GM18499 (cell line): Measurements from ENCODE around the gene L3MBTL2.
"Not testable (repeated sequence)": the region's sequence is repeated elsewhere in the genome, so short reads cannot be mapped to it uniquely, and the experiment has no call there.

Experiments
- ATAC-seq: cut with Tn5 transposase; IDR thresholded peaks from one replicate; pipeline ENCODE4 v1.9.1; 2021; ENCODE audit warnings: moderate number of reproducible peaks; ENCODE audit not compliant: insufficient read depth, unreplicated experiment

Gene L3MBTL2

GRCh38 chr22:41204992-41205900 lies at the start of gene L3MBTL2:
L3MBTL2 (plus strand) TSS chr22:41205312; CDS start chr22:41205363, 51 bp downstream.
- peak; percentile 71 for ATAC-seq

- ATAC-seq = no peak
Observed at GRCh38 chr22:41157083-41157482, 48.0 kb upstream of the L3MBTL2 start.

DNA sequence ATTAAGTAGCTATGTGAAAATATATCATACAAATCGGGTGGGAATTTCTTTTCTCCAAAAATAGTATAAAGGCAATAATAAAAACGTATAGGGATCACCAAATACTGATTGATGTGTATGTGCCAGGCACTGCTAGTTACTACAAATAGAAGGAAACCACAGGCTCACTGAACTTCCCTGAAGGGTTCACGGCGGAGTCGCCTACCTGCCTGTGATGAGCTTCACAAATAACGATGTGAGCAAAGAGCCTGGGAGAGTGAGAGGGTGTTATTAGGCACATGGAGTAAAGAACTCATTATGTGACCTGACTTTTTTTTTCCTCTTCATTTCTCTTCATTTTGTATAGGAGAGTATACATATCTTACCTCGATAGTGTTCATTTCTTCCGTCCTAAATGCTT lies 36.0 kb upstream of the L3MBTL2 start:
- ATAC-seq = no peak

GRCh38 chr22:41171996-41172395 lies 33.1 kb upstream of the L3MBTL2 start:
- ATAC-seq = no peak

- ATAC-seq = no peak
Observed at GRCh38 chr22:41175546-41175945, 29.6 kb upstream of the L3MBTL2 start.

- ATAC-seq = no peak
Observed at GRCh38 chr22:41177040-41177621, 28.0 kb upstream of the L3MBTL2 start.

- ATAC-seq = no peak
Observed at GRCh38 chr22:41177622-41178424, 27.3 kb upstream of the L3MBTL2 start.

DNA sequence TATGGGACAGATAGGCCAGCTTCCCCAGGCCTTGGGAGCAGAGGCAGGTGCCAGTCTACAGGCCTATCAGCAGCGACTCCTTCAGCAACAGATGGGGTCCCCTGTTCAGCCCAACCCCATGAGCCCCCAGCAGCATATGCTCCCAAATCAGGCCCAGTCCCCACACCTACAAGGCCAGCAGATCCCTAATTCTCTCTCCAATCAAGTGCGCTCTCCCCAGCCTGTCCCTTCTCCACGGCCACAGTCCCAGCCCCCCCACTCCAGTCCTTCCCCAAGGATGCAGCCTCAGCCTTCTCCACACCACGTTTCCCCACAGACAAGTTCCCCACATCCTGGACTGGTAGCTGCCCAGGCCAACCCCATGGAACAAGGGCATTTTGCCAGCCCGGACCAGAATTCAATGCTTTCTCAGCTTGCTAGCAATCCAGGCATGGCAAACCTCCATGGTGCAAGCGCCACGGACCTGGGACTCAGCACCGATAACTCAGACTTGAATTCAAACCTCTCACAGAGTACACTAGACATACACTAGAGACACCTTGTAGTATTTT lies 26.6 kb upstream of the L3MBTL2 start:
- no peak for ATAC-seq

- not testable (repeated sequence) for ATAC-seq
Observed at GRCh38 chr22:41180362-41180761, 24.8 kb upstream of the L3MBTL2 start.

DNA sequence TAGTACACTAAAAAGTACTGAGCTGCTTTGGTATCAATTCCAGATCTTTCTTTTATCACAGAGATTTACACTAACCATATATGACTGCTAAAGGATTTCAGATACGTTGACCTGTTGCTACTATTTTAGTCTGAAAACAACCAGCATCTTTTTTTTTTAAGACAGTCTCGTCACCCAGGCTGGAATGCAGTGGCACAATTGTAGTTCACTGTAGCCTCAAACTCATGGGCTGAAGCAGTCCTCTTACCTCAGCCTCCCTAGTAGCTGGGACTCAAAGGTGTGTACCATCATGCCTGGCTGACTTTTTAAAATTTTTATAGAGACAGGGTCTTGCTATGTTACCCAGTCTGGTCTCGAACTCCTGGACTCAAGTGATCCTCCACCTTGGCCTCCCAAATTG lies 24.2 kb upstream of the L3MBTL2 start:
- ATAC-seq = no peak

DNA sequence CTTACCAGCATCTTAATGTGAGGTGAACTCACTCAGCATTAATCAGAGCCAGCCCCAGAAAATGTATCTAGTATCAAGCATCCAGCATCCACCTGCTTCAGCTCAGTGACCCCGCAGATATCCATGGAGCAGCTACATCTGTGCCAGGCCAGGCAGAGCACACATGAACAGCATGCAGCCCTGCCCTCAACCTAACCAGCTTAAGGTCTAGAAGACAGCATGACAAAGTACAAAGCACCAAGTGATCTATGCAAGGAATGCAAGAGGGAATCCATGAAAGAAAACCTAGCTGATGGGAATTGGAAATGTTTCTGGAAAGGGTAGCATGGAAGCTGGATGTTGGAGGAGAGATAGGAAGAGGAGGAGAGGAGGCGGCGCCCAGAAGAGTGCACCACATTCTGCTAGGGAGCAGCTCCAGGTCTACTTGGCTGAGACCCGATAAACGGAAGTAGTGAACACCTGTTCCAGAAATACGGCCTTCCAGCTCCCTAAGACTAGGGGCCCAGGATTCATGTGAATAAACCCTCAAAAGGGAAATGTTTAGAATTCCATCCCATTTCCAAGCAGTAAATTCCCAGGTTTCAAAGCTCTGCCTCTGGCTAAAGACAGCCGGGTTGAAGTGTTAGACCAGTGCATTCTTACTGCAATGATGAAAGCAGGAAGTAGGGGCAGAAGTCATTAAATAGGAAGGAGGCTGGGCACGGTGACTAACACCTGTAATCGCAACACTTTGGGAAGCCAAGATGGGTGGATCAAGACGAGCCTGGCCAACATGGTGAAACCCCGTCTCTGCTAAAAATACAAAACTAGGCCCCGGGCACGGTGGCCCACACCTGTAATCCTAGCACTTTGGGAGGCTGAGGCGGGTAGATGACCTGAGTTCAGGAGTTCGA lies 23.5 kb upstream of the L3MBTL2 start:
- ATAC-seq = no peak

DNA sequence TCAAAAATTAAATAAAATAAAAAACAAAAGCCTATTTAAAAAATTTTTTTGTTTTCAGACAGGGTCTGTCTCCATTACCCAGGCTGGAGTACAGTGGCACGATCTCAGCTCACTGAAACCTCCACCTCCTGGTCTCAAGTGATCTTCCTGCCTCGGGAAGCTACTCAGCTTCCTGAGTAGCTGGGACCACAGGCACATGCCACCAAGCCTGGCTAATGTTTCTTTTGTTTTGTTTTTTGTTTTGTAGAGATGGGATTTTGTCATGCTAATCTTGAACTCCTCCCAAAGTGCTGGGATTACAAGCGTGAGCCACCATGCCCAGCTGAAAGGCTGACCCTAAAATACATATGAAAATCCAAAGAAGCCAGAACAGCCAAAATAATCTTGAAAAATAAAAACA lies 20.4 kb upstream of the L3MBTL2 start:
- ATAC-seq = no peak

GRCh38 chr22:41191467-41191866 lies 13.6 kb upstream of the L3MBTL2 start:
- no peak for ATAC-seq

- no peak for ATAC-seq
Observed at GRCh38 chr22:41193829-41194228, 11.3 kb upstream of the L3MBTL2 start.

DNA sequence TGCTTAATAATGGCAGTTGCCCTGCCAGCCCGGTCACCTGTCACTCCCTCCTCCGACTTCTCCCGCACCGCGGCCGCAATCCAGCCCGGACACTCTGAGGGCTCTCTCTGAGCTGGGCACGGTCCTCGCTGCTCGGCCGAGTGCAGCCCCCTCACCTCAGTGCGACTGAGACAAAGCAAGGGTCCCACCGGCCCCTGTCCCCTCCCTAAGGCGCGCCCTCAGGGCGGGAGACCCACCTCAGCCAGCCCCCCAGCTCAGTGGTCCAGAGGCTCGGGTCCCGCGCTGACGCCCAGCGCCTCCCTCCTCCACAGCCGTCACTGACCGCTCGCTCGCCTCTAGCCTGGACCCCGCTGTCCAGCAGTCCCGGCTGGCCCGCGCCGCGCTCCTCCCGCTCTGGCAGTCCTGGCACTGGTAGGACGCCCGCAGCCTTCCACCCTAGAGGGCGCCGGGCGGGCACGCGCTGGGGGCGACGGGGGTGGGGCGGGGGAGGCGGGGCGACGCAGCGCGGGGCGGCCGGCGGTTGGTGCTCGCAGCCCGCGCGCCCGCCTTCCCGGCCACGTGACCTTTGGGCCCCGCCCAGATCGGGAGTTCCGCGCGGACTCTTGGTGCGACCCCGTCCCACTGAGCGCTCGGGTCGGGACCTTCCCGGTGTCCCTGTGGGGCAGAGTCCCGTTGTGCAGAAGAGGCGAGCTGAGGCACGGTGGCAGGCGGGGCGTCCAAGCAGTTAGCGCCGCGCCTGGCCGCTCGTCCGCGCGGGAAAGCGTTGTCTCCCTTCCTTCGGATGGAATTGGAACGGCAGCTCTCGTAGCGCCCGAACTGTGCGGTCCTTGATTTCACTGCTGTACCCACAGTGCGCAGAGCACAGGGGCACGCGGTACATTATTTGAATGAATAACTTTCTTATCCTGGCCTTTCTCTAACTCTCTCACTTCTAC lies 7.8 kb upstream of the L3MBTL2 start:
- ATAC-seq = no peak

DNA sequence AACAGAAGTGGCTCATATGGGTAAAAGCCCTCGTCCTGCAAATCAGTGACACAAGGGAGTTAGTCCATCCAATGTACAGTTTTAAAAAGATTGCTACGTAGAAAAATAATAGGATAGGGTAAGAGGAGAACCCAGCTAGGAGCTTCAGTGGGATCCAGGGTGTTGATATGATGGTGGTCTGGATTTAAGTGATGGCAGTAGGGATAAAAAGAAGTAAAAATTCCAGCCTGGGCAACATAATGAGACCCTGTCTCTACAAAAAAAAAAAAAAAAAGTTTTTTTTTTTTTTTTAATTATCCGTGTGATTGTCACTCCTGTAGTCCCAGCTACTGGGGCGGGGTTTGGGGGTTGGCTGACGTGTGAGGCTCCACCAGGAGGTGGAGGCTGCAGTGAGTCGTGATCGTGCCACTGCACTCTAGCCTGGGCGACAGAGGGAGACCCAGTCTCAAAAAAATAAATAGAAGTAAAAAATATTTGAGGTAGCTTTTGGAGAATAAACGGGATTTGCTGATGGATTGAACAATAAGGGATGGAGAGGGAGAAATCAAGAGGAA lies 7.0 kb upstream of the L3MBTL2 start:
- ATAC-seq = no peak

DNA sequence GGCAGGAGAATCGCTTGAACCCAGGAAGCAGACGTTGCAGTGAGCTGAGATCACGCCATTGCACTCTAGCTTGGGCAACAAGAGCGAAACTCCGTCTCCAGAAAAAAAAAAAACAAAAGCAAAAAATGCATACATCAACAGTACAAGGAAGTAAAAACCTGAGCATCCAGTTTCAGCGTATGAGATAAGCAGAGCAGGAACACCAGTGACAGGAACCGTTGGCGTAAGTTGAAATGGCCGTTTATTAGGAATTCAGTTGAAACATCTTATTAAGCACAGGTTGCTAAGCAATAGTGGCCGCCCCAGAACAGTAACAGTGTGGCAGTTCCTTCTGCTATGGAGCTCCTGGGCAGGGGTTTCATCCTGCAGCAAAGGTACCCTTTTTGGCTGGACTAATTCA lies 4.0 kb upstream of the L3MBTL2 start:
- no peak for ATAC-seq

GRCh38 chr22:41203118-41203517 lies 2.0 kb upstream of the L3MBTL2 start:
- no peak for ATAC-seq
